Trophoblast cell (in vitro differentiated cells and primary cell): ENCODE measurements around the gene FGL2.
"Not testable (repeated sequence)": the region's sequence is repeated elsewhere in the genome, so short reads cannot be mapped to it uniquely, and the experiment has no call there.

ENCODE experiments used
- DNase-seq, 2 donors: peaks; one replicate each; pipeline ENCODE4 v3.0.0-alpha.2; 2016
- H2AFZ ChIP-seq: 2 replicates; pipeline ENCODE4 v1.6.1; 2013; ENCODE audit warnings: low read length, moderate library complexity, mild to moderate bottlenecking; ENCODE audit not compliant: insufficient read depth, poor library complexity
- H2AK5ac ChIP-seq: 2 replicates; pipeline ENCODE4 v1.6.1; 2013; ENCODE audit warnings: mild to moderate bottlenecking, low read length
- H2BK120ac ChIP-seq: 2 replicates; pipeline ENCODE4 v1.6.1; 2013; ENCODE audit warnings: low read length, mild to moderate bottlenecking, moderate library complexity; ENCODE audit not compliant: insufficient read depth, poor library complexity
- H2BK12ac ChIP-seq: 2 replicates; pipeline ENCODE4 v1.6.1; 2013; ENCODE audit warnings: mild to moderate bottlenecking, low read length, moderate library complexity
- H2BK5ac ChIP-seq: 2 replicates; pipeline ENCODE4 v1.6.1; 2013; ENCODE audit warnings: low read length, low read depth, moderate library complexity, mild to moderate bottlenecking; ENCODE audit not compliant: poor library complexity
- H3K14ac ChIP-seq: 2 replicates; pipeline ENCODE4 v1.6.1; 2013; ENCODE audit warnings: mild to moderate bottlenecking, low read length
- H3K18ac ChIP-seq: 2 replicates; pipeline ENCODE4 v1.6.1; 2013; ENCODE audit warnings: mild to moderate bottlenecking, low read length
- H3K23ac ChIP-seq: 2 replicates; pipeline ENCODE4 v1.6.1; 2013; ENCODE audit warnings: low read length
- H3K27ac ChIP-seq: 2 replicates; pipeline ENCODE4 v1.5.1; 2013; ENCODE audit warnings: low read depth, mild to moderate bottlenecking, inconsistent platforms, low read length, moderate library complexity
- H3K27me3 ChIP-seq: 2 replicates; pipeline ENCODE4 v1.6.1; 2013; ENCODE audit warnings: inconsistent platforms, mild to moderate bottlenecking, low read length, moderate library complexity; ENCODE audit not compliant: insufficient read depth
- H3K36me3 ChIP-seq, 2 experiments: 1 replicate in 1 of 2; 2 replicates in 1 of 2; pipeline ENCODE4 v1.6.1; 2013; ENCODE audit warnings: low read length in 2 of 2, mild to moderate bottlenecking in 2 of 2, moderate library complexity in 1 of 2; ENCODE audit not compliant: insufficient read depth in 2 of 2, control insufficient read depth in 1 of 2
- H3K4ac ChIP-seq: 2 replicates; pipeline ENCODE4 v1.6.1; 2013; ENCODE audit warnings: low read depth, mild to moderate bottlenecking, low read length, moderate library complexity
- H3K4me1 ChIP-seq, 2 experiments: 1 replicate in 1 of 2; 2 replicates in 1 of 2; pipeline ENCODE4 v1.6.1; 2013; ENCODE audit warnings: low read length in 2 of 2, mild to moderate bottlenecking in 2 of 2, moderate library complexity in 1 of 2; ENCODE audit not compliant: insufficient read depth in 2 of 2, control insufficient read depth in 1 of 2
- H3K4me2 ChIP-seq: 2 replicates; pipeline ENCODE4 v1.6.1; 2013; ENCODE audit warnings: inconsistent platforms, mild to moderate bottlenecking, low read length, moderate library complexity
- H3K4me3 ChIP-seq: 2 replicates; pipeline ENCODE4 v1.5.1; 2013; ENCODE audit warnings: mild to moderate bottlenecking, low read depth, low read length, inconsistent platforms
- H3K79me1 ChIP-seq: one replicate; pipeline ENCODE4 v1.6.1; 2013; ENCODE audit warnings: low read length
- H3K79me2 ChIP-seq: 2 replicates; pipeline ENCODE4 v1.6.1; 2013; ENCODE audit warnings: low read length, mild to moderate bottlenecking; ENCODE audit not compliant: control insufficient read depth, insufficient read depth, poor library complexity
- H3K9ac ChIP-seq: 2 replicates; pipeline ENCODE4 v1.6.1; 2013; ENCODE audit warnings: mild to moderate bottlenecking, low read length
- H3K9me3 ChIP-seq: 2 replicates; pipeline ENCODE4 v1.6.1; 2013; ENCODE audit warnings: low read depth, mild to moderate bottlenecking, control low read depth, inconsistent platforms, low read length; ENCODE audit not compliant: insufficient read depth
- H4K12ac ChIP-seq: 2 replicates; pipeline ENCODE4 v1.6.1; 2013; ENCODE audit warnings: low read depth, mild to moderate bottlenecking, low read length, moderate library complexity
- H4K8ac ChIP-seq: 2 replicates; pipeline ENCODE4 v1.6.1; 2013; ENCODE audit warnings: low read depth, mild to moderate bottlenecking, low read length, moderate library complexity
- H4K91ac ChIP-seq: one replicate; pipeline ENCODE4 v1.6.1; 2013; ENCODE audit warnings: low read depth, mild to moderate bottlenecking, low read length, moderate library complexity
- WGBS: extraction: QIAGEN DNeasy Blood & Tissue Kit; methylation state at CpG from one replicate; pipeline ENCODE4 v1.1.7; 2013; ENCODE audit warnings: missing lambda C conversion rate; ENCODE audit not compliant: insufficient read length, insufficient coverage; ENCODE audit errors: extremely low coverage; 5-methylcytosine and 5-hydroxymethylcytosine counted together

The FGL2 gene

GRCh38 chr7:77172437-77173172, 27.0 kb downstream of the FGL2 start:
- H3K27me3 ChIP-seq, H3K18ac ChIP-seq, H3K4me1 ChIP-seq, H4K91ac ChIP-seq, H3K79me2 ChIP-seq, H2BK5ac ChIP-seq, H2AK5ac ChIP-seq, H3K9ac ChIP-seq, H3K36me3 ChIP-seq, H3K23ac ChIP-seq, H3K79me1 ChIP-seq, H2AFZ ChIP-seq, H3K4ac ChIP-seq, H4K8ac ChIP-seq, H3K4me2 ChIP-seq, H4K12ac ChIP-seq, H3K4me3 ChIP-seq, H2BK12ac ChIP-seq, DNase-seq, H3K9me3 ChIP-seq, H3K27ac ChIP-seq, H2BK120ac ChIP-seq, H3K14ac ChIP-seq: not testable (repeated sequence)
- no CpG with 5 or more reads among the region's 6 CpGs for WGBS

DNA sequence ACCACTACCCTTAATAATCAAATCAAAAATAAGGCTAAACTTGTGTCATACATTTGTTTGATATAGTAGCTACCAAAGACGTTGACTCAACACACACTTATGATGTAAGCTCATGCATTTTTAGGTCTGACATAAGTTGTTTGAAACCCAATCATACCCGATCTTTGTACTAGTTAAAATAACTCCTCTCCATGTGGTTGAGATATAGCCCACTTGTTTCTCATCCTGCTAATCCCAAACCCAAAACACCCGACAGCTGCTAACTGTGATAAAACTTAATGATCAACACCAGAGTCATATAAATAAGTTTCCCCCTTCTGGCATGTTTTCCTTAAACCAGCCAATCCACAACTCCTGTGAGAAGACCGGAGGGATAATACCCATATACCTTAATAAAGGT, 28.5 kb downstream of the FGL2 start:
- not testable (repeated sequence) for H3K23ac ChIP-seq, H3K4me3 ChIP-seq, H3K9me3 ChIP-seq, H3K36me3 ChIP-seq, H3K4me2 ChIP-seq, H2BK12ac ChIP-seq, H3K79me2 ChIP-seq, H3K27me3 ChIP-seq, H3K4me1 ChIP-seq, H3K79me1 ChIP-seq, H3K9ac ChIP-seq, H3K27ac ChIP-seq, H2BK5ac ChIP-seq, H3K4ac ChIP-seq, H4K12ac ChIP-seq, H2AFZ ChIP-seq, H4K8ac ChIP-seq, H3K14ac ChIP-seq, H4K91ac ChIP-seq, H2AK5ac ChIP-seq, H3K18ac ChIP-seq, DNase-seq, H2BK120ac ChIP-seq
- no CpG with 5 or more reads among the region's 4 CpGs for WGBS

DNA sequence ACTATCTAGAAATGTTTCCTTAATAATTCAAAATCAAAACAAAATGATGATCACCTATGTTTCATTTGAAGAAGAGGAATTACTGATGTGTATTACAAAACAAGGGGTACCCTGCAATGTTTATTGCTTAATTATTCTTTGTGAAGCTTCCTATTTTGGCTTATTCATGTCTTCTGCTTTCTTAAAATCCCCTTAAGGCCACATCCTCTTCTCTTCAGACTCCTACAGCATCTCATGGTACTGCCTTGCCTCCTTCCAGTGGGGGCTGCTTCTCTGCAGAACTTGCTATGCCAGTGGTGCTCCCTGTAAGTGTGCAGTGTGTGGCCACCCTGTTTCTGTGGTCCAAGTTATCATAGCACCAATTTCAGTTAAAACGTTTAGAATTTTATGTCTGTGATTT, 42.2 kb downstream of the FGL2 start:
- no peak overlapping the region for H3K23ac ChIP-seq
- H3K79me2 ChIP-seq, result no peaks in the 10 kb centered on the region
- H2BK5ac ChIP-seq, result no peak overlapping the region
- H3K18ac ChIP-seq, result no peak overlapping the region
- no peak overlapping the region for H3K4me2 ChIP-seq
- H3K36me3 ChIP-seq, result no peaks in the 10 kb centered on the region
- H3K4me1 ChIP-seq, result no peaks in the 10 kb centered on the region
- no peak overlapping the region for H3K14ac ChIP-seq
- H3K4ac ChIP-seq, result no peak overlapping the region
- no peak overlapping the region for H2BK12ac ChIP-seq
- no CpG with 5 or more reads among the region's 1 CpG for WGBS
- H2AFZ ChIP-seq, result no peak overlapping the region
- H3K79me1 ChIP-seq, result no peaks in the 10 kb centered on the region
- H4K8ac ChIP-seq, result no peak overlapping the region
- no peaks in the 10 kb centered on the region for H3K9me3 ChIP-seq
- no peak overlapping the region for H4K91ac ChIP-seq
- no peak overlapping the region for H3K9ac ChIP-seq
- H4K12ac ChIP-seq, result no peak overlapping the region
- H3K4me3 ChIP-seq, result no peak overlapping the region
- no peak overlapping the region for H2BK120ac ChIP-seq
- no peaks in the 10 kb centered on the region for H3K27me3 ChIP-seq
- H3K27ac ChIP-seq, result no peak overlapping the region
- no peak overlapping the region for H2AK5ac ChIP-seq
- DNase-seq, result no peak

DNA sequence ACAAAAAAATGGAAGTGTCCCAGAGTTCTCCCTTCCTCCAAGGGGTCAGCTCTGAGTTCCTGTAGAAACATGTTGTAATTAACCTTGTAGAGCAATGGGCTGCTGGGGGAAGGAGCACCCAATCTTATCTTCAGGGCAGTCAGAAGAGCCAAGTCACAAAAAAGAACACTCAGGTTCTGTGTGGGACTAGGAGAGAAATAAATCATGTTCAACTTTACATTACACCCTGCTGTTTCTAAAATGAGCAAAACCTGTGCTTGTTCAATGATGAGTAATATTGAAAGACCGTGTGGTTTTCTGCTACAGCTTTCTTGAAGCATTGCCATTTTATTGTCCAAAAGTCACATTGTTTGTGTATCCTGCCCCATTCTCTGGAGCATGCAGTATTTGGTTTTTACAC, 42.6 kb downstream of the FGL2 start:
- H3K4me1 ChIP-seq, result not testable (repeated sequence)

More for the DNA sequence above, 42.6 kb downstream of the FGL2 start:
- not testable (repeated sequence) for H3K4me3 ChIP-seq, DNase-seq, H3K9me3 ChIP-seq, H3K79me2 ChIP-seq, H3K23ac ChIP-seq, H3K27ac ChIP-seq, H2AK5ac ChIP-seq, H4K91ac ChIP-seq, H2BK5ac ChIP-seq, H3K27me3 ChIP-seq, H3K4ac ChIP-seq, H3K4me2 ChIP-seq, H2AFZ ChIP-seq, H4K8ac ChIP-seq, H2BK120ac ChIP-seq, H2BK12ac ChIP-seq, H4K12ac ChIP-seq, H3K9ac ChIP-seq, H3K36me3 ChIP-seq, H3K79me1 ChIP-seq, H3K18ac ChIP-seq, H3K14ac ChIP-seq
- no CpG with 5 or more reads among the region's 1 CpG for WGBS
